Left forelimb (tissue), 1 donor: ENCODE results near the gene NRL.

ENCODE experiments used
- DNase-seq: peaks from one replicate; pipeline ENCODE4 v3.0.0-alpha.2; 2018; ENCODE audit warnings: low spot score

Gene NRL

DNA sequence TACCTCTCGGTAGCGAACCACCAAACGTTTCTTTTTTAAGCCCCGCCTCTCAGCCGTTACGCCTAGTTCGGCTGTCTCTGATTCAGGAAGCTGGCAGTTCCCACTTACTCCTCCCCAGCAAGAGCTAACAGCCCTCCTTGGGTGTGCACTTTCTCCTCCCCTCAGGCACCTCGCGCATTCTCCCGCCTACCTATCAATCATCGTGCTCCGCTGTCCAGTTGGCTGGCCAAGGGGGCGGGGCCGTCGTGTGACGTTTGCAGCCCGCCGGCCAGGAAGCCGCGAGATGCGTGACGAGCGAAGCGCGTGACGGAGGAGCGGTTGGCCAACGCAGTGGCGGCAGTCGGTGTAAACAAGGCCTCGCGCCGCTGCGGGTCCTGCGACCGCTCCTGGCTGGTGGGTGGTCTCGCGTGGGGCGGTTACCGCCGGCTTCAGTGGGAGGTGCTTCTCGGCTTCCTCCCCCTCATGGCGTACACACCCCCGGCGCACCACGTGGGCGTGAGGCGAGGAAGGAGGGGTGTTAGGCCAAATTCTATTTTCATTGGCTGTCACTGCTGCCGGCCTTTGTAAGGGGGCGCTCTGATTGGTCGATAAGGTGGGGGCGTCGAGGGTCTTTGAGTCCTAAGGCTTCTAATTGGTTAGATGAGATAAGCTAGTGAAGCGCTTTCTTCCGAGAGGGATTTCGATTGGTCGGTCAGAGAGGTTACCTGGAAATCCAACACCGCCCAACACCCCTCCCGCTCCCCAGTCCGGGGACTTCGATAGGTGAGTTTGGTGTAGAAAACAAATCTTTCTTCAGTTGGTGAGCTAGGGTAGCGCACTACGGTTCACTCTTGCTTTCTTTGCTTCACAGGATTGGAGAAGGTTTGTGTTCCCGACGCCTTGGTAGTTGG is at the start of gene NRL, which contains the start of gene DCAF11:
Gene NRL (minus strand): TSS at position 418 of the 890 bp plus-strand sequence. CDS start 32,101 bp downstream, outside the sequence.
Gene DCAF11 (plus strand): TSS at position 246 of the 890 bp plus-strand sequence. CDS start 818 bp downstream, outside the sequence.
- peak; percentile 99 for DNase-seq

DNA sequence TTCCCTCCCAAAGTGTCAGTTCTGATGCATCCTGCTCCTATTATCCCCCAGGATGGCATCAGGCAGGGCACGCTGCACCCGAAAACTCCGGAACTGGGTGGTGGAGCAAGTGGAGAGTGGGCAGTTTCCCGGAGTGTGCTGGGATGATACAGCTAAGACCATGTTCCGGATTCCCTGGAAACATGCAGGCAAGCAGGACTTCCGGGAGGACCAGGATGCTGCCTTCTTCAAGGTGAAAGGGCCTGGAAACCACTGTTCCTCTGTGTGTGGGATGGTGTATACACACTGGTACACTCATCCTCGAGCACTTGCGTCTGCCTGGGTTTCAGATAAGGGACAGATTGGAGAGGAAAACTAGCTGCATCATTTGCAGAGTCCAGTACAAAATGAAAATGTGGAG is 47.3 kb upstream of the NRL start:
- no peak for DNase-seq

DNA sequence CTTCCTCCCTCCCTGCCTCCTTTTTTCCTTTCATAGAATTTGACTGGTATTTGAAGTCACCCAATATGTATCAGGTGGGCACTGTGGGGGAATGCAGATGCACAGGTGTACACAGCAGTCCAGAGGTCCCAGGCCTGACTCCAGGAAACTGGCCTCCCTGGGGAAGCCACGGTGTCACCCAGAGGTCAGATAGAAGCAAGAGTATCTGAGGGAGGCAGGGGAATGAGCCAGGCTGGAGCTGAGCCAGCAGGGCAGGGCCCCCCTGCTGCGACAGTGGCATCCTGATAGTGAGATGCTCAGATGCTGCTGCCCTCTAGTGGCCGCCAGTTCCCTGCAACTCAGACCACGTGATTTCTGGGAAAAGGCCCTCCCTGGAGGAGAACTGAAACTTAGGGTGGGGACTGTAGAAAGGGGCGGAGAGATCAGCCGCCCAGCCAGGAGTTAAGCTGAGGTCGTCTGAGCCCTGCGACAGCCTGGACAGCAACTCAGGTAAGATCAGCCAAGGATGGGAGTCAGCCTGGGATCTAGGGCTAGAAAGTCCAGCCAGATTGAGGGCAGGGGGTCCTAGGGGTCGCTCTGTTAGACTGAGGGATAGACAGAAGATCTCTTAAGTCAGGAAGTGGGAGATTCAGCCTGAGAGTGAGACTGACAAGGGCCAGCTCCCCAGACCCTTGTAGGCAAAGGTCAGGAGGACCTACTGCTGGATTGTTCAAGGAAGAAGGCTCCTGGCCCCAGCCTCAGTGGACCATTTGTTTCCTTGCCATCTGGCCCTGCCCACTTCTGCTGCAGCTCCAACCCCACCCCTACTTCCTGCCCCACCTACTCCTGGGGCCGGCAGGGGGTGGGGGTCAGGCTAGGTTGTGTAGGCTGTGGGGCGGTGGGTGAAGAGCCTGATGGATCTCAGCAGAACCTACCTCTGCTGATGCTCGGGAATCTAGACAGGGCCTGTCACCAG is 46.4 kb upstream of the NRL start, which contains the start of gene IRF9:
Gene IRF9 (plus strand): TSS at position 416 of the 955 bp plus-strand sequence. CDS start 880 bp downstream, outside the sequence.
- peak; percentile 94 for DNase-seq

DNA sequence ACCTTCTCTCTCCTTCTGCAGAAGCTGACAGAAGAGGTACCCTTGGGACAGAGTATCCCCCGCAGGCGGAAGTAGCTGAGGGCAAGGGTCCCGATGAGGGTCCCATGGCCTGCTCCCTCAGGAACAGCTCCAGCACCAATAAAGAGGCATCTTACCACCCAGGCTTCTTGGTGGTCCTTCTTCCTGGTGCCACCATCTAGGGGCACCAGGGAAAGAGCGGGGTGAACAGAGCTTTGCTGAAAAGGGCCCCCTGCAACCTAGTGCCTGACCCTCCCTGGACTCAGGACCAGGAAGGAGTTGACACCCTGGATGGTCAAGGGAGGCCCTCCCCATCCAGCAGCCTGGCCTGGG is 45.7 kb upstream of the NRL start:
- DNase-seq: no peak

DNA sequence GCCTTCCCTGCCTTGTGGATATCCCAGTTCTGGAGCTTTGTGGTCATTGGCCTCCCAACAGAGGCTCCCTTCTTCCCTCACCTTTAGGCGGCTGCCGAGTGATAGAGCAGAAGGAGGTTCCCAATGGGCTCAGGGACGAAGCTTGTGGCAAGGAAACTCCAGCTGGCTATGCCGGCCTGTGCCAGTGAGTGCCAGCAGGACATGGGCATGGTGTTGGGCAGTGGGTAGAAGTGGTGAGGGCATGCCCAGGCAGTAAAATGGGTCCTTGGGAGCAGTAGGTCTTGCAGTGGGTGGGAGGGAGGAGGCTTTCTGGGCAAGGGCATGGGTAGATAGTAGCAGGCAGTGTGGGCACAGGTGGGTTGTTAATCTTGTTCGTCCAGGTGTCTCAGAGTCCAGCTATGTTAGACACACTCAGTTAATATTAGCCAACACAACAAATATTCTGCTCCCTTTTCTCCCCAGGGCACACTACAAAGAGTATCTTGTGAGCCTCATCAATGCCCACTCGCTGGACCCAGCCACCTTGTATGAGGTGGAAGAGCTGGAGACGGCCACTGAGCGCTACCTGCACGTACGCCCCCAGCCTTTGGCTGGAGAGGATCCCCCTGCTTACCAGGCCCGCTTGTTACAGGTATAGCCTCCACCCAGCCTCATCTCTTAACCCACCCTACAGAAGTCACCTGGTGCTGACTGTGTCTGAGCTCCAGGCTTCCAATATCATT is 45.2 kb upstream of the NRL start:
- peak; percentile 61 for DNase-seq

DNA sequence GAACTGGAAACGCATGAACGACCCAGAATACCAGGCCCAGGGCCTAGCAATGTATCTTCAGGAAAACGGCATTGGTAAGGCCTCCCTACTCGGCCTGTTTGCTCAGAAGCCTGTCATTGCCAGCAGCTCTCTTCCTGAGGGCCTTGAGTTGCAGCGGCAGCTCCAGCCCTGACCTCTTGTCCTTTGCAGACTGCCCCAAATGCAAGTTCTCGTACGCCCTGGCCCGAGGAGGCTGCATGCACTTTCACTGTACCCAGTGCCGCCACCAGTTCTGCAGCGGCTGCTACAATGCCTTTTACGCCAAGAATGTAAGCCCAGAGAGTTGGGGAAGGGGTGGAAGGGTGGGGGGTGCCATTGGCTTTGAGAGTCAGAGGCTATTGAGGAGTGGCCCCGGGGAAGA is 42.6 kb upstream of the NRL start:
- DNase-seq: no peak

DNA sequence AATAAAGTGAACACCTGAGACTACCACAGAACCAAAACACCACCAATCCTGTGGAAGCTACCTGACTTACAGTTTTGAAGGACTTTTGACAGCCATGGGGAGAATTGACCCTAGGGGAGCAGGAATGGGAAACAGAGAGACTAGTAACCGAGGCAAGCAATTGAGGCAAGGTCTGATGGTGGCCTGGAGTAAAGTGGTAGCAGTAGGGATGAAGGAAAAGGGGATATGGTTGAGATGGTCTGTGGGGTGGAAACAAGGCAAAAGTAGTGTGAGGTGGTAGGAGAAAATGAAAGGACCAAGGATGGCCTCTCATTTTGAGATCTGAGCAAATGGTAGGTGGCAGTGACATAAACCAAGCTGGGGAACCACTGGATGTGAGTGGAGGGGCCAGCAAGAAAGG is 42.1 kb upstream of the NRL start:
- DNase-seq: no peak

DNA sequence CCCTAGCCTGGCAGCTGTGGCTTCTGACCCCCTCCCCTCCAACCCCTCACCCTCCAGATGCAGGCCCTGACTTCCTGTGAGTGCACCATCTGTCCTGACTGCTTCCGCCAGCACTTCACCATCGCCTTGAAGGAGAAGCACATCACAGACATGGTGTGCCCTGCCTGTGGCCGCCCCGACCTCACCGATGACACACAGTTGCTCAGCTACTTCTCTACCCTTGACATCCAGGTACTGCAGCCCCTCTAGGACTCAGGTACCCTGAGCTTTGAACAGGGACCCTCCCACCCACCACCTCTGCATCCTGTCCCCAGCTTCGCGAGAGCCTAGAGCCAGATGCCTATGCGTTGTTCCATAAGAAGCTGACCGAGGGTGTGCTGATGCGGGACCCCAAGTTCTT is 40.4 kb upstream of the NRL start:
- no peak for DNase-seq

DNA sequence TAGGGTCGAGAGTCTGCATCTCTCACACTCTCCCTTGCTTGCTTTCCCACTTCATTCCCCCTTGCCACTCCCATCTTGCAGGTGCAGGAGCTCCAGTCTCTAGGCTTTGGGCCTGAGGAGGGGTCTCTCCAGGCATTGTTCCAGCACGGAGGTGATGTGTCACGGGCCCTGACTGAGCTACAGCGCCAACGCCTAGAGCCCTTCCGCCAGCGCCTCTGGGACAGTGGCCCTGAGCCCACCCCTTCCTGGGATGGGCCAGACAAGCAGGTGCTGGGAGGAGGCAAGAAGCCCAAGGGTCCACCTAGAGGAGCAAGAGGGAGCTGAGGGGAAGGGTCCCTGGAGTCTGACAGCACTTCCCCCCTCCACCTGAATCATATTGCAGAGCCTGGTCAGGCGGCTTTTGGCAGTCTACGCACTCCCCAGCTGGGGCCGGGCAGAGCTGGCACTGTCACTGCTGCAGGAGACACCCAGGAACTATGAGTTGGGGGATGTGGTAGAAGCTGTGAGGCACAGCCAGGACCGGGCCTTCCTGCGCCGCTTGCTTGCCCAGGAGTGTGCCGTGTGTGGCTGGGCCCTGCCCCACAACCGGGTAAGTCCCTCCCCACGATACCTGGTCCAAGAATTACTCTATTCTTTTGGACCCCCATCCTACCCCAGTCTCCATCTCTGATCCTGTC is 36.8 kb upstream of the NRL start:
- no peak for DNase-seq

DNA sequence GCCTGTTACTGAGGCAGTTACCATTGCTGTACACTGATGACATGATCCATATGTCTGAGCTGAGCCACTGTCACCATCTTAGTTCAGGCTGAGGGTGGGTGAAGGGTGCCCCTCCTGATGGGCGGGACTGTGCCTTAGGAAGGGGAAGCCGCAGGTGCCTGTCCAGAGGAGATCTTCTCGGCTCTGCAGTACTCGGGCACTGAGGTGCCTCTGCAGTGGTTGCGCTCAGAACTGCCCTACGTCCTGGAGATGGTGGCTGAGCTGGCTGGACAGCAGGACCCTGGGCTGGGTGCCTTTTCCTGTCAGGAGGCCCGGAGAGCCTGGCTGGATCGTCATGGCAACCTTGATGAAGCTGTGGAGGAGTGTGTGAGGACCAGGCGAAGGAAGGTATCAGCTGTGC is 36.2 kb upstream of the NRL start:
- DNase-seq: no peak

DNA sequence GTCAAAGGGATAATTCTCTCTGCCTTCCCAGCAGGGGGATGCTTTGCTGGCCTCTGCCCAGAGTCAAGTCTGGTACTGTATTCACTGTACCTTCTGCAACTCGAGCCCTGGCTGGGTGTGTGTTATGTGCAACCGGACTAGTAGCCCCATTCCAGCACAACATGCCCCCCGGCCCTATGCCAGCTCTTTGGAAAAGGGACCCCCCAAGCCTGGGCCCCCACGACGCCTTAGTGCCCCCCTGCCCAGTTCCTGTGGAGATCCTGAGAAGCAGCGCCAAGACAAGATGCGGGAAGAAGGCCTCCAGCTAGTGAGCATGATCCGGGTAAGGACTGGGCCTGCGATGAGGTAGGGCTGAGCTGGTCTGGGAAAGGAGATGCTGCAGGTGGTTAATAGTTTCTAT is 35.8 kb upstream of the NRL start:
- DNase-seq: no peak

DNA sequence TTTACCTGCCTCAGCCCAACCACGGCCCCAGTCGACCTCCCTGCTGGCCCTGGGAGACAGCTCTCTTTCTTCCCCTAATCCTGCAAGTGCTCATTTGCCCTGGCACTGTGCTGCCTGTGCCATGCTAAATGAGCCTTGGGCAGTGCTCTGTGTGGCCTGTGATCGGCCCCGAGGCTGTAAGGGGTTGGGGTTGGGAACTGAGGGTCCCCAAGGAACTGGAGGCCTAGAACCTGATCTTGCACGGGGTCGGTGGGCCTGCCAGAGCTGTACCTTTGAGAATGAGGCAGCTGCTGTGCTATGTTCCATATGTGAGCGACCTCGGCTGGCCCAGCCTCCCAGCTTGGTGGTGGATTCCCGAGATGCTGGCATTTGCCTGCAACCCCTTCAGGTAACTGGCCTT is 35.3 kb upstream of the NRL start:
- no peak for DNase-seq

DNA sequence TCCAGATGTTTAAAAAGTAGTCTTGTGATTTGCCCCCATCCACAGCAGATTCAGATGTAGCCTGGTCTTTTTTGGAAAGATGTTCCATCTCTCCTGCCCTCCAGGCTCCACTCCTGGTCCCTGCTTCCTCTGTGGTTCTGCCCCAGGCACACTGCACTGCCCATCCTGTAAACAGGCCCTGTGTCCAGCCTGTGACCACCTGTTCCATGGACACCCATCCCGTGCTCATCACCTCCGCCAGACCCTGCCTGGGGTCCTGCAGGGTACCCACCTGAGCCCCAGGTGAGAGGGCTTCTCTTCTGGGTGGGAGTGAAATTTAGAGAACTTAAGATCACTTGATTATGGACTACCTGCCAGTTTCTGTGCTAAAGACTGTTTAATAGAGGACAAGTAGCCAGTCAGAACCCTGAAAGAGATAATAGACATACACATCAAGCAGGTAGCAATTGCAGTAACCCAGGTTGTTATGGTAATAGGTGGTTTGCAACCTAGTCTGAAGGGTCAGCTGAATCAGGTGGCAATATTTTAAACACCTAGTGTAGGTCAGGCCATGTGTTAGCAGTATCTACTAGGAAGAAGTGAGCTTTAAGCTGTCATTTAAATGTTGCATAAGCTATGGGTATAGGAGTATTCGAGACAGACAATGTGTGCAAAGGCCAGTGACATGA is 34.7 kb upstream of the NRL start:
- no peak for DNase-seq

DNA sequence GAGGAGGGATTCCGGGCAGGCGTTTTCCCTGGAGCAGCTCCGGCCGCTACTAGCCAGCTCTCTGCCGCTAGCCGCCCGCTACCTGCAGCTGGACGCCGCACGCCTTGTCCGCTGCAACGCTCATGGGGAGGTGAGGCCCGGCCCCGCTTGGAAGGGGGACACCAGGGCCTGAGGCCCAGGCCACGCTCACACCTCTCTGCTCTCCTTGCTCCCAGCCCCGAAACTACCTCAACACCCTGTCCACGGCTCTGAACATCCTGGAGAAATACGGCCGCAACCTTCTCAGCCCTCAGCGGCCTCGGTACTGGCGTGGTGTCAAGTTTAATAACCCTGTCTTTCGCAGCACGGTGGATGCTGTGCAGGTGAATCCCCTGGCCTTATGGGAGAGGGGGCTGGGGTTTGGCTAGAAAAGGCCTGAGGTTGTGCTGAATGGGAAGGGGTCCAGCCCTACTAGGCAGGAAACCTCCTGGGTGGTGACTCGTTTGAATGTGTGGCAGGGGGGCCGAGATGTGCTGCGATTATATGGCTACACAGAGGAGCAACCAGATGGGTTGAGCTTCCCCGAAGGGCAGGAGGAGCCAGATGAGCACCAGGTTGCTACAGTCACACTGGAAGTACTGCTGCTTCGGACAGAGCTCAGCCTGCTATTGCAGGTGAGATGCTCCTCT is 33.1 kb upstream of the NRL start:
- no peak for DNase-seq

DNA sequence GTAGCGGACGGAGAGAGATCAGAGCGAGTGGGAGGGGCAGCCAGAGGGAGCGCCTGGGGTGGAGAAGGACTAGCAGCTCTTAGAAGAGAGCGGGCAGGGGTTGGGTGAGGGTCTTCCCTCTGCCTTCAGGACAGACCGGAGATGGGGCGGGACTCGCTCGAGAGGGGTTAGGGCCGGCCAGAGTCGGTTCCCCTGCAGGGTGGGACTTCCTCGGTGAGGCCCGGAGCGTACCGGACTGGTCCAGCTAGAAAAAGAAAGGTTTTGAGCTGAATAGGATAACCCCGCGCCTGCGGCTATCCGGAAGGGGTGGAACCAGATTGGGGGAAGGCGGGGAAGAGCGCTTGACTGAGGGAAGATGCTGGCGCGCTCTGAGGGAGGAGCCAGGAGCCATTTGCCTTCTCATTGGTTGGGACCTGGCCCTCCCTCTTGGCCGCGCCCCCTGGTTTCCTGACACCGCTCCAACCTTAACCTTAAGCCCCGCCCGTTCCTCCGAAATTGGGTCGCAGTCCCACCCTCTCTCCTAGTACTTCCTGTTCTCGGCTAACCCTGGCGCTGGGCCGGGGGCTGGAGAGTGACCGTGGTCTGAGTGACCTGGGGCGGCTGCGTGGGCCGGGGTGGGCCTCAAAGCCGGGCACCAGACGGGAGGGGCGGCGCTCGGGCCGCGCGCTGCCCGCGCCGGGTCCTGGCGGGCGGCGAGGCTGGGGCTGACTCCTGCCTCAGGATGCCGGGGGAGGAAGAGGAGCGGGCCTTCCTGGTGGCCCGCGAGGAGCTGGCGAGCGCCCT is 32.4 kb upstream of the NRL start, which contains the start of gene RNF31:
Gene RNF31 (plus strand): TSS at position 521 of the 783 bp plus-strand sequence. CDS start 201 bp downstream, at position 722.
- DNase-seq: peak; percentile 98

DNA sequence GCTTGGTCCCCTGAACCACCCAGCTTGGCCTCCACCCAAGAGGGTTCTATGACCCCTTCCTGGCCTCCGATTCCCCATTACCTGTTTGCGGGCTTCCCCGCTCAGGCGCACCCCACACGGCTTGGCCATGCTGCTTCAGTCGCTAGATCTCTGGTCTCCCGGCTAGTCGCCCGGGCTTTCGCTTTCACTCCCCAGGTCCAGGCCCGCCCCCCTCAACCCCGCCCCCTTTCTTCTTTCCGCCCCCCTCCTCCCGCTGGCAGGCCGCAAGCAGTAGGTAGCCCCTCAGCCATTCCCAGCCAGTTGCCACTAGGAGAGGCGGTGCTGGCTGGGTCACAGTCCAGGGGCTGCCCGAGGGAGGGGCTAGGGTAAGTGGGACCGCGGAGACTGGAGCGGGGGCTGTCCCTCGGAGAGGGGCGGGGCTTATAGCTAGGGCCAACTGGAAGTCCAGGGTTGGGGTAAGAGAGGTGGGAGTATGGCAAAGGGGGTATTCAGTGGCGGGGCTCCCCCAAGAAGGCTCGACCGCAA is 31.8 kb upstream of the NRL start, which contains the start of gene PSME2:
Gene PSME2 (minus strand): TSS at position 158 of the 525 bp plus-strand sequence. CDS start 29 bp downstream, at position 129.
- DNase-seq: peak; percentile 94

DNA sequence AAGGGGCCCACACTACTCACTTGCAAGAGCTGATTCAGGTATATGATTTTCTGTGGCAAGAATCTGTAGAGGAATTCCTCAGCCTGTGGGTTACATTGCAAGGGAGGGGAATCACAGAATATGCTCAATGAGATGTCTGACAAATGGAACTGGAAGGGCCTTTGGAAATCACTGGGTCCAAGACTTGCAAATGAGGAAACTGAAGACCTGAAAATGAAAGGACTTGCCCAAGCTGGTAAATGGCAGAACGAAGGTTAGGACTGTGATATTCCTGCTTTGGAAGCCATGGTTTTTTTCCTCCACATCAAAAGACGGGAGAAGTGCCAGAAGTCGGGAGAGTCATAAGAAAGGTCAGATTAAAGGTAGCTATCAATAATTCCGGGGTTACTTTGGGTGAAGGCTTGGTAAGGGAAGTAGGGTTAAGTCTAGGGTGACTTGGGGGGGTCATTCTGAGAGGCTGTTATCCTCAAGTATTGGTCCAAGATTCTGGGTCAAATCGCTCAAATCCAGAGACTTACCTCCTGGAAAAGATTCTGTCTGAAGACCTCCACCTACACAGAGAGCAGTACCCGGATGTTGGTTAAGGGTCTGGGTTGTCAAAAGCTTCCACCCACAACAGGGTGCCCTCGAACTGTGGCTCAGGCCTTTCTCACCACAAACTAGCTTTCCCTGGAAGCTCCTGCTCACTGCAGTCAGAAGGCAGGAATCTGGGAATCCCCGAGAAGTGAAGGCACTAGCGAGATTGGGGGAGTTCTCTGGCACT is 31.1 kb upstream of the NRL start:
- no peak for DNase-seq

DNA sequence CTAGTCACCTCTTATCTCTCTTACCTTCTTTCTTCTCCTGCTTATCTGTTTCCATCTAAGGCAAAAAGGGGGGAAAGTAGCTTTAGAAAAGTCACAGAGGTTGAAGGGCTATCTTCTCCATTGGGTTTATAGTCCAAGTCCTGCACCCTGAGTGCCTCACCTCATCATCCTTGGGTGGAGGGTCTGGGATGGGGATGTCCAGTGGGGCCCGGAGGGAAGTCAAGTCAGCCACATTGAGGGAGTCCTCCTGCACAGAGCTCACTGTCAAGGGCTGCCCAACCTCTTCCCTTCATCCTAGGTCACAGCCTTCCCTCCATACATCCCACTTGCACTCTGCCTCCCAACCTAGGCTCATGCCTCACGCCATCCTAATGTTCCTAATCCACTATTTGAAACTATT is 30.5 kb upstream of the NRL start:
- no peak for DNase-seq
